Jurkat, Clone E6-1 (cell line): ENCODE data around the gene NT5DC3.

Experiments
- DNase-seq: peaks from one replicate; pipeline ENCODE4 v3.0.0-alpha.2; 2011; ENCODE audit warnings: low read depth, low spot score
- H3K4me3 ChIP-seq: 2 replicates; pipeline ENCODE4 v1.5.1; 2011; ENCODE audit warnings: mild to moderate bottlenecking, low read length, control low read depth, moderate library complexity

Gene NT5DC3

DNA sequence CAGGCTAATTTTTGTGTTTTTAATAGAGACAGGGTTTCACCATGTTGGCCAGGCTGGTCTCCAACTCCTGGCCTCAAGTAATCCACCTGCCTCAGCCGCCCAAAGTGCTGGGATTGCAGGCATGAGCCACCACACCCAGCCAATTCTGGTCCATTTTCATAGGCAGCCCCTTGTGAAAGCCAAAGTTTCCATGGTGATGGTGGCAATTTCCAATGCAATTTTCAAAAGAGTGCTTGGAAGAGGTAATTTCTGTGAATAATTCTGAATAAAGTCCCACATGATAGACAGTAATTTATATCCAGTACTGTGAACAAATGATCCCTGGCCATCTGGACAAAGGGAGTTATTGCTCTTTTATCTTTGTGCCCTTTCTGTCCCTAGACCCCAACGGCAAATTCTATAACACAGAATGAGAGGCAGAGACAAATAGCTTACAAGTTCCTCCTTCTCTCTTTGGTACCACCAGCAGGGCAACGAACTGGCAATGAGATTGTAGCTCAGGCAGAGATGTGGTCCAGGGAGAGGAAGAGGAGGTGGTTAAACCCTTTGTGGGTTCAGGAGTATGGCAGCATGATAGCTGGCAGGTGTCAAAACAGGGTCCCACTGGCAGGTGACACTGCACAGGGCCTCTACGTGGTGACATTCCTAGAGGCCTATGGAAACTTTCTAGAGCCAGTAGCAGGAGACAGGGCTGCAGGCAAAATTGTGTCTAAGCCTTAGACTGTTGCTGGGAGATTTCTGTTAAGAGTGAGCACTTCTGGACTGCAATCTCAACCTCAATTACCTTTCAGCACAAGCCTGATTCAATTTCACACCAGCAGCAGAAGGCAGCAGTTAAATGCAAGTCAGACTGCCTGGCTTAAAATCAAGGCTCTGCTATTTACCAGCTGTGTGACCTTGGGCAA lies 46.5 kb downstream of the NT5DC3 start:
- peak; percentile 74 for DNase-seq
- no peak overlapping the region for H3K4me3 ChIP-seq

GRCh38 chr12:103793512-103794045 lies 47.5 kb downstream of the NT5DC3 start:
- no peak overlapping the region for H3K4me3 ChIP-seq
- DNase-seq, result no peak

GRCh38 chr12:103793046-103793445 lies 48.0 kb downstream of the NT5DC3 start:
- no peak overlapping the region for H3K4me3 ChIP-seq
- DNase-seq, result no peak

DNA sequence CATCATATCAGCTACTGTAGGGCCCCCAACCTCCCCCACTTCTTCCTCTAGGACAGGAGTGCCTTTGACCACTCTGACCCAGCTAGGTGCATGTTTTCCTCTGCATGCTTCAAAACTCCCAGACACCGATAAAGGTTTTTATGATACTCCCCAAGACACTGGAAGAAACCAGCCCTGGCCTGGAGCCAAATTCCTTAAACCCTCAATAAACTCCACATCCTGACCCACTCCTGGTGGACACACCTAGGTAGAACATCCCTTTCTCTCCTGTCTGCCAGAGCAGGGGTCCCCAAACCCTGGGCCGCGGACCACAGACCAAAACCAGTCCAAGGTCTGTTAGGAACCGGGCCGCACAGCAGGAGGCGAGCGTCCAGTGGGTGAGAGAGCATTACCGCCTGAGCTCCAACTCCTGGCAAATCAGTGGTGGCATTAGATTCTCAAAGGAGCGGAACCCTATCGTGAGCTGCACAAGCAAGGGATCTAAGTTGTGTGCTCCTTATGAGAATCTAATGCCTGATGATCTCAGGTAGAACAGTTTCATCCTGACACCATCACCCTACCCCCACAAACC lies 49.6 kb downstream of the NT5DC3 start:
- no peak for DNase-seq
- no peak overlapping the region for H3K4me3 ChIP-seq

- DNase-seq, result no peak
- H3K4me3 ChIP-seq, result no peak overlapping the region
Observed at GRCh38 chr12:103786201-103786600, 54.8 kb downstream of the NT5DC3 start.

GRCh38 chr12:103785243-103786031 lies 55.6 kb downstream of the NT5DC3 start:
- no peak overlapping the region for H3K4me3 ChIP-seq
- DNase-seq, result no peak

- H3K4me3 ChIP-seq, result no peak overlapping the region
- DNase-seq, result no peak
Observed at GRCh38 chr12:103783744-103784664, 57.0 kb downstream of the NT5DC3 start.

GRCh38 chr12:103782399-103782798 lies 58.6 kb downstream of the NT5DC3 start:
- no peak for DNase-seq

GRCh38 chr12:103780992-103781391 lies 60.0 kb downstream of the NT5DC3 start:
- no peak for DNase-seq
- H3K4me3 ChIP-seq, result no peak overlapping the region

More at GRCh38 chr12:103782399-103782798, 58.6 kb downstream of the NT5DC3 start:
- H3K4me3 ChIP-seq, result no peak overlapping the region

GRCh38 chr12:103780093-103780440 lies 61.0 kb downstream of the NT5DC3 start:
- DNase-seq, result no peak
- no peak overlapping the region for H3K4me3 ChIP-seq

- DNase-seq, result no peak
- H3K4me3 ChIP-seq, result no peak overlapping the region
Observed at GRCh38 chr12:103779410-103780092, 61.5 kb downstream of the NT5DC3 start.

- DNase-seq, result no peak
- H3K4me3 ChIP-seq, result no peak overlapping the region
Observed at GRCh38 chr12:103778781-103779180, 62.3 kb downstream of the NT5DC3 start.

DNA sequence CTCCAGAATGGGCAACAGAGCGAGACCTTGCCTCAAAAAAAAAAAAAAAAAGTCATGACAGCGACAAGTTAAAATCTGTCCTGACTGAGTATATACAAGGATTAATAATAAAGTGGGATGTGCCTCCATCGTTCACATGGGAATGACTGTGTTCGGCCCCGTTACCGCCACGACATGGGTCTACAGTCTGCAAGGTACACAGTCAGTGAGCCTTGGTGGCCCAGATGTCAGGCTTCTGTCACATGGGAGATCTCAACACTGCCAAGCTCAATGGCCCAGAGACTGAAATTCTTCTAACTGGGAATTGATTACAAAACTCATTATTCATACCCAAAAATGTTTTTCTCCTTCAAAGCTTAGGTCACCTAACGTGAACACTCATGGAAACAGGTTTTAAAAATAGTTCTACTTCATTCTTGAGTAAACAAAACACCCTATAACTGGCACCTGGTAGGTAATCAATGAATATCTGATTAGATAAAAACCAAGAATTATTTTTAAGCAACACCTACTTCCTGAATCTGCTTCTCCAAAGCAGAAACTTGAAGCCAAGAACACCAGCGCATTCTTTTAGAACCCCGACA lies 66.0 kb downstream of the NT5DC3 start:
- no peak overlapping the region for H3K4me3 ChIP-seq
- DNase-seq, result no peak

DNA sequence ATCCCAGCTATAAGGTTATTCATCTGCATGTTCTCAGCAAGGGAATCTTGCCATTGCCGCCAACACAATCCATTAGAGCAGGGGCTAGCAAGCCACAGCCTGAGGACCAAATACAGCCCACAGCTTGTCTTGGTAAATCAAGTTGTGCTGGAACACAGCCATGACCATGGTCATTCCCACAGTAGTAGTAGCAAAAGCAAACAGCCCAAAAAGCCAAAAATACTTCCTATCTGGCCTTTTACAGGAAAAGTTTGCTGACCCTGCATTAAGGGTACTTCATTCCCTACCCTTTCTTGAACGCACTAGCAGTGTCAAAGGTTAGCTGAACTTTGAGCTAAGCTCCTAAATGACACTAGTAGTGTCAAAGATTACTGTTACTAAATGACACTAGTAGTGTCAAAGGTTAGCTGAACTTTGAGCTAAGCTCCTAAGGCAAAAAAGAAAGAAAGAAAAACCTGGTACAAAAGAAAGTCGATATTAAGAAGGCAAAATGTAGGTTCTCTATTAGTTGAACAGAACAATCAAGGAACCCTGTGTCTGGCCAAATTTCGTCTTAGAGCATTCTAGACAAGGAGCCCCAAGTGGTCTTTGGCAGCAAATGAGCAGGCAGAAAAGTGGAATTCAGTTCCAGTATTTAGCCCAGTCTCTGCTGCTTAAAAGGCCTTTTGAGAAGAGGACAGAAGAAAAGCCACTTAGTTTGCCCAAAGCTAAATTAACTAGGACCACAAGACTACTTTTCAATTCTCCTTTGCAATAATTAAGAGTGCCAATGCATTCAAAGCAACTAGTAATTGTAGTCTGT lies 67.7 kb downstream of the NT5DC3 start:
- no peak for DNase-seq
- no peak overlapping the region for H3K4me3 ChIP-seq

GRCh38 chr12:103772367-103773108 lies 68.5 kb downstream of the NT5DC3 start:
- no peak overlapping the region for H3K4me3 ChIP-seq
- no peak for DNase-seq

DNA sequence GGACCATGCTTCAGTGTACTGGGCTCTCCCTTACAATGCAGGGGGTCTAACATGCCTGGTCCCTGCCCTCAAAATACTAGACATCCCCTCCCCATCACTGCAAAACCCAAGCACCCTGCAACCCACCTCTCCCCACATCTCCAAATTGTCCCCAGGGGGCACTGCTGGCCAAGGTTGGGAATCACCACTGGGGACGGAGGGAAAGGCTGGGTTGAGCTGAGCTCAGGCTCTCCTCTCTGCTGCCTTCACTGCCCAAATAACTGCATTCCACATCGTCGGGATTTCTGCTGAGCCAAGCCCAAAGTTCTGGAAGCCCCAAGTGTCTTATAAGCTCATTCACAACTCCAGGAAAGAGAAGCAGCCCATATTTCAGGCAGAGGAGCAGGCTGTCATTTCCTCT lies 69.6 kb downstream of the NT5DC3 start:
- DNase-seq, result no peak

More for the DNA sequence above, 69.6 kb downstream of the NT5DC3 start:
- no peak overlapping the region for H3K4me3 ChIP-seq
